ENCODE measurements around the gene SPINK4.

The SPINK4 gene, protein sequence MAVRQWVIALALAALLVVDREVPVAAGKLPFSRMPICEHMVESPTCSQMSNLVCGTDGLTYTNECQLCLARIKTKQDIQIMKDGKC

GRCh38 chr9:33239921-33240320 is at the start of gene SPINK4:
Gene SPINK4, plus strand, starts transcription at chr9:33240167. Its CDS starts 42 bp downstream, at chr9:33240209.
- no peak for DNase-seq

GRCh38 chr9:33192493-33193255 is 47.3 kb upstream of the SPINK4 start:
- peak; percentile 74 for DNase-seq

DNA sequence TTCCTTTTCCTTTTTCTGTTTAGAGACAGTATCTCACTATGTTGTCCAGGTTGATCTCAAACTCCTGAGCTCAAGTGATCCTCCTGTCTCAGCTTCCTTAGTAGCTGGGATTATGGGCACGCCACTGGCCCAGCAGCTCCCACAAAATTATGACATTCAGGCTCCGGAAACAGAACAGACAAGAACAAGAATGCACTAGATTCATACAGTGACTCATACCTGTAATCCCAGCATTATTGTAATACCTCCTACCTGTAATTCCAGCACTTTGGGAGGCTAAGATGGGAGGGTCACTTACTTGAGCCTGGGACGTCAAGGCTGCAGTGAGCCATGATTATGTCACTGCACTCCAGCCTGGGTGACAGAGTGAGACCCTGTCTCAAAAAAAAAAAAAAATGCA is 46.1 kb upstream of the SPINK4 start:
- DNase-seq, result no peak

DNA sequence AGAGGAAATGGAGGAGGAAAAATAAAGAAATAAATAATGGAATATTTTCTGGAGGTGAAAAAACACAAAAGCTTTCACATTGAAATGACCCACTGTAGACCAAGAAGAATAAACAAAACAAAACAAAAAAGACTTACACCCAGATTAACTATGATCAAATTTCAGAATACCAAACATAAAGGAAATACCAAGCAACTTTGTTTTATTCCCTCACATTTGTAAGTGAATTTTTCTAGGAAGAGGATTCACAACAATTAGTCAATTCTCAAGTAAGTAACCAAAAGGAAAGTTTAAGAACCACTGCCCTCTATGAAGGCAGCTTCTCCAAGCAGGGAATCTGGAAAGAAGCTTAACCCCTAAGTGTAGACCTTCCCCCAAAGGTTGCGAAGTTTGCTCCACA is 43.2 kb upstream of the SPINK4 start:
- DNase-seq, result no peak

- DNase-seq, result no peak
Observed at GRCh38 chr9:33197279-33198152, 42.5 kb upstream of the SPINK4 start.

GRCh38 chr9:33198165-33198564 is 41.8 kb upstream of the SPINK4 start:
- DNase-seq, result no peak

- no peak for DNase-seq
Observed at GRCh38 chr9:33202018-33202417, 37.9 kb upstream of the SPINK4 start.

GRCh38 chr9:33202552-33203201 is 37.3 kb upstream of the SPINK4 start:
- no peak for DNase-seq

DNA sequence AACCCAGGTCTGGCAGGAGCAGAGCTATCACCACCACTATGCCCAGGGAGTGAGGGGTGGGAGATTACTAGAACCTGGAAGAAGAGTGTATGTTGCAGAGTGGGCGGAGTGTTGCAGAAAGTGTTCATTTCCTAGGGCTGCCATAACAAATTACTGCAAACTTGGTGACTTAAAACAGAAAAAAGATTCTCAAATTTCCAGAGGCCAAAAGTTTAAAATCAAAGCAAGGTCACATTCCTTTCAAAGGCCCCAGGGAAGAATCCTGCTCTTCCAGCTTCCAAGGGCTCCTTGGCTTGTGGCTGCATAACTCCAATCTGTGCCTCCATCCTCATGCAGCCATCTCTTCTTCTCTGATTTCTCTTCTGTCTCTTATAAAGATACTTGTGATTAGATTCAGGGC is 30.6 kb upstream of the SPINK4 start:
- no peak for DNase-seq

GRCh38 chr9:33210006-33210715 is 29.8 kb upstream of the SPINK4 start:
- no peak for DNase-seq

- DNase-seq, result no peak
Observed at GRCh38 chr9:33211695-33212393, 28.1 kb upstream of the SPINK4 start.

DNA sequence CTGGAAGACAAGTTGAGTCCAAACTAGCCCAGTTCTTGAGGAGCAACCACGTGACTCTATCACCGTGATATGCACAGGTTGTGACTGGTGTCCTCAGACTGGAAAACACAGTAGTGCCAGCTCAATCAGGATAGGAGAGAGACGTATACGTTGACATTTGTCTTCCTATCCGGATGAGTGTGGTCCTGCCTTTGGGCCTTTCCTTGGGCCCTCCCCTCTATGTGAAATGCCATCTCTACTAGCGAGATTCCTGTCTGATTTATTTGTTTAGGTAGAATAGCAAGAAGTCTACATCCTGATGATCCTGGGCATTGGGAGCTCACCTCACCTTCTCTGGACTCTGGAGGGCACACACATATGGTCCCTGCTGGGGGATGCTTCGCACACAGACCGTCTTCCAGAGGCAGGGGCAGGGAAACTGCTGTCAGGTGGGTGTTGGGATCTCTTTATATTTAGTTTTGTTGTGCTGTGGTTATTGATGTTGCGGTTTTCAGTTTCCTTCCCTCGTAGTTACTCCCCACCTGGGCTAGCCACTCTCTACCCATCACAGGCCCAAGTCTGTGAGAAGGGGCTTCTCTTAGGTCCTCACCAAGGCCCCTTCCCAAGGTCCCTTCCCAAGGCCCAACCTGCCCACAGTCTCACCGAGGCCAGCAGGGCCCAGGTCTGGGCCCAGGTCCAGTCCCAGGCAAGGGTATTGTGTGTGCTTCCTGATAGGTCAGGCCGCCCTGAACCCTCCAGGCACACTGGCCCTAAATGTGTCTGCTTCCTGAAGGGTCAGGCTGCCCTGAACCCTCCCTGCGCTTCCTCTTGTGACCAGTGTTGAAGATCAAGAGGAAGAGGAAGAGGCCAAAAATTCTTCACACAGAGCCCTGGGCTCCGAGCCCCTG is 19.0 kb upstream of the SPINK4 start:
- no peak for DNase-seq

DNA sequence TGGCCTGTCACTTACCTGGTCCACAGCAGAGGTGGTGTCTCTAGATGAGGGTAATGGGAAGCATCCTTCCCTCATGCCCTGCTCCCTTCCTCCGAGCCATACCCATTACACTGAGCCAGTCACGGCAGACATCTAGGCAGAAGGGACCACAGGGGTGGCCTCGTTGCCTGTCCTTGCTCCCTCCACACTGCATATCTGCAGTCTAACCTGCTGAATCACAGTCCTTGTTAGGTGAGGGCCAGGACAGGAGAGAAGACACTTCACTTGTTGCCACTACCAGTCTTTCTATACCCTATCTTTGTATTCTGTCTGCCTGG is 18.4 kb upstream of the SPINK4 start:
- DNase-seq, result no peak

- DNase-seq, result no peak
Observed at GRCh38 chr9:33222031-33222430, 17.9 kb upstream of the SPINK4 start.

- peak; percentile 38 for DNase-seq
Observed at GRCh38 chr9:33223696-33224095, 16.3 kb upstream of the SPINK4 start.

GRCh38 chr9:33225319-33226147 is 14.4 kb upstream of the SPINK4 start:
- DNase-seq, result peak; percentile 84

DNA sequence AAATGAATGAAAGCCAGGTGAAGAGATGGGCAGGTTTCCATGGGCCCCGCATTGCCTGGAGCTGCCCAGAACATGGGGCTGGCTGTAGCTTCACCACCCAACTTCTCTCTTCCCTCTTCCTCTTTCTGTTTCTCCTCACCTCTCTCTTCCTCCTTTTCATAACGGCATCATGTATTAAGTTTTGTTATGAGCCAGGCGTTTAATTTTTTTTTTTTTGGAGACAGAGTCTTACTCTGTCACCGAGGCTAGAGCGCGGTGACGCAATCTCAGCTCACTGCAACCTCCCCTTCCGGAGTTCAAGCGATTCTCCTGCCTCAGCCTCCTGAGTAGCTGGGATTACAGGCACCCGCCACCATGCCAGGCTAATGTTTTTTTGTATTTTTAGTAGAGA is 13.0 kb upstream of the SPINK4 start:
- no peak for DNase-seq

- no peak for DNase-seq
Observed at GRCh38 chr9:33227741-33228140, 12.2 kb upstream of the SPINK4 start.

DNA sequence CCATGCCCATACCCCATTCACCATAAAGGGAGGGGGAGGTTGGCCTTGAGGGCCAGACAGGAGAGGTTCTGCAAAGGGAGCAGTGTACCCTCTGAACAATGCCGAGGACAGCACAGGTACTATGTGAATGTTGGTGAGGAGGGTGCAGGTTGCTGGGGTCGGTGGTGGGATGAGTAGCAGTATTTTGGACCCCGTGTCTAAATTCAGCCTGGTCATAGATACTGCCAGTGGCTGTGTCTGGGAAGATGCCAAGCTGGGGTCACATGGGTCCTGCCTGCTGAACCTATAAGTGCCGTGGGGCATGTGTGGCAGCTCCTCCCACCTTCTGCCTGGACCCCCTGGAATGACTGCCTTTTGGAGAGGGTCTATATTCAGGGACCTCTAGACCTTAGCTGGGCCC is 11.4 kb upstream of the SPINK4 start:
- no peak for DNase-seq
